Trophoblast cell (in vitro differentiated cells and primary cell): ENCODE results near the gene NIFK.
"Not testable (repeated sequence)": the region's sequence is repeated elsewhere in the genome, so short reads cannot be mapped to it uniquely, and the experiment has no call there.

ENCODE experiments used
- DNase-seq, 2 donors: peaks; one replicate each; pipeline ENCODE4 v3.0.0-alpha.2; 2016
- H2AFZ ChIP-seq: 2 replicates; pipeline ENCODE4 v1.6.1; 2013; ENCODE audit warnings: low read length, moderate library complexity, mild to moderate bottlenecking; ENCODE audit not compliant: insufficient read depth, poor library complexity
- H2AK5ac ChIP-seq: 2 replicates; pipeline ENCODE4 v1.6.1; 2013; ENCODE audit warnings: mild to moderate bottlenecking, low read length
- H2BK120ac ChIP-seq: 2 replicates; pipeline ENCODE4 v1.6.1; 2013; ENCODE audit warnings: low read length, mild to moderate bottlenecking, moderate library complexity; ENCODE audit not compliant: insufficient read depth, poor library complexity
- H2BK12ac ChIP-seq: 2 replicates; pipeline ENCODE4 v1.6.1; 2013; ENCODE audit warnings: mild to moderate bottlenecking, low read length, moderate library complexity
- H2BK5ac ChIP-seq: 2 replicates; pipeline ENCODE4 v1.6.1; 2013; ENCODE audit warnings: low read length, low read depth, moderate library complexity, mild to moderate bottlenecking; ENCODE audit not compliant: poor library complexity
- H3K14ac ChIP-seq: 2 replicates; pipeline ENCODE4 v1.6.1; 2013; ENCODE audit warnings: mild to moderate bottlenecking, low read length
- H3K18ac ChIP-seq: 2 replicates; pipeline ENCODE4 v1.6.1; 2013; ENCODE audit warnings: mild to moderate bottlenecking, low read length
- H3K23ac ChIP-seq: 2 replicates; pipeline ENCODE4 v1.6.1; 2013; ENCODE audit warnings: low read length
- H3K27ac ChIP-seq: 2 replicates; pipeline ENCODE4 v1.5.1; 2013; ENCODE audit warnings: low read depth, mild to moderate bottlenecking, inconsistent platforms, low read length, moderate library complexity
- H3K27me3 ChIP-seq: 2 replicates; pipeline ENCODE4 v1.6.1; 2013; ENCODE audit warnings: inconsistent platforms, mild to moderate bottlenecking, low read length, moderate library complexity; ENCODE audit not compliant: insufficient read depth
- H3K36me3 ChIP-seq, 2 experiments: 1 replicate in 1 of 2; 2 replicates in 1 of 2; pipeline ENCODE4 v1.6.1; 2013; ENCODE audit warnings: low read length in 2 of 2, mild to moderate bottlenecking in 2 of 2, moderate library complexity in 1 of 2; ENCODE audit not compliant: insufficient read depth in 2 of 2, control insufficient read depth in 1 of 2
- H3K4ac ChIP-seq: 2 replicates; pipeline ENCODE4 v1.6.1; 2013; ENCODE audit warnings: low read depth, mild to moderate bottlenecking, low read length, moderate library complexity
- H3K4me1 ChIP-seq, 2 experiments: 1 replicate in 1 of 2; 2 replicates in 1 of 2; pipeline ENCODE4 v1.6.1; 2013; ENCODE audit warnings: low read length in 2 of 2, mild to moderate bottlenecking in 2 of 2, moderate library complexity in 1 of 2; ENCODE audit not compliant: insufficient read depth in 2 of 2, control insufficient read depth in 1 of 2
- H3K4me2 ChIP-seq: 2 replicates; pipeline ENCODE4 v1.6.1; 2013; ENCODE audit warnings: inconsistent platforms, mild to moderate bottlenecking, low read length, moderate library complexity
- H3K4me3 ChIP-seq: 2 replicates; pipeline ENCODE4 v1.5.1; 2013; ENCODE audit warnings: mild to moderate bottlenecking, low read depth, low read length, inconsistent platforms
- H3K79me1 ChIP-seq: one replicate; pipeline ENCODE4 v1.6.1; 2013; ENCODE audit warnings: low read length
- H3K79me2 ChIP-seq: 2 replicates; pipeline ENCODE4 v1.6.1; 2013; ENCODE audit warnings: low read length, mild to moderate bottlenecking; ENCODE audit not compliant: control insufficient read depth, insufficient read depth, poor library complexity
- H3K9ac ChIP-seq: 2 replicates; pipeline ENCODE4 v1.6.1; 2013; ENCODE audit warnings: mild to moderate bottlenecking, low read length
- H3K9me3 ChIP-seq: 2 replicates; pipeline ENCODE4 v1.6.1; 2013; ENCODE audit warnings: low read depth, mild to moderate bottlenecking, control low read depth, inconsistent platforms, low read length; ENCODE audit not compliant: insufficient read depth
- H4K12ac ChIP-seq: 2 replicates; pipeline ENCODE4 v1.6.1; 2013; ENCODE audit warnings: low read depth, mild to moderate bottlenecking, low read length, moderate library complexity
- H4K8ac ChIP-seq: 2 replicates; pipeline ENCODE4 v1.6.1; 2013; ENCODE audit warnings: low read depth, mild to moderate bottlenecking, low read length, moderate library complexity
- H4K91ac ChIP-seq: one replicate; pipeline ENCODE4 v1.6.1; 2013; ENCODE audit warnings: low read depth, mild to moderate bottlenecking, low read length, moderate library complexity
- WGBS: extraction: QIAGEN DNeasy Blood & Tissue Kit; methylation state at CpG from one replicate; pipeline ENCODE4 v1.1.7; 2013; ENCODE audit warnings: missing lambda C conversion rate; ENCODE audit not compliant: insufficient read length, insufficient coverage; ENCODE audit errors: extremely low coverage; 5-methylcytosine and 5-hydroxymethylcytosine counted together

NIFK gene

GRCh38 chr2:121695171-121695451, 41.6 kb downstream of the NIFK start:
- H3K27ac ChIP-seq = no peak overlapping the region
- no peak overlapping the region for H2BK120ac ChIP-seq
- no peaks in the 10 kb centered on the region for H3K9me3 ChIP-seq
- no peak overlapping the region for H2AFZ ChIP-seq
- no peaks in the 10 kb centered on the region for H3K27me3 ChIP-seq
- H3K9ac ChIP-seq = no peak overlapping the region
- DNase-seq = no peak
- no peak overlapping the region for H4K91ac ChIP-seq
- H3K4ac ChIP-seq = no peak overlapping the region
- WGBS = no CpG with 5 or more reads among the region's 2 CpGs
- no peak overlapping the region for H4K8ac ChIP-seq
- H3K79me1 ChIP-seq = no peaks in the 10 kb centered on the region
- H3K4me1 ChIP-seq = peaks cover 8 to 13% of the 10 kb centered on the region in 2 experiments
- H4K12ac ChIP-seq = no peak overlapping the region
- H3K23ac ChIP-seq = no peak overlapping the region
- no peak overlapping the region for H3K4me3 ChIP-seq
- no peak overlapping the region for H3K4me2 ChIP-seq
- no peaks in the 10 kb centered on the region for H3K79me2 ChIP-seq
- no peak overlapping the region for H3K18ac ChIP-seq
- H2AK5ac ChIP-seq = no peak overlapping the region
- no peaks in the 10 kb centered on the region for H3K36me3 ChIP-seq
- no peak overlapping the region for H3K14ac ChIP-seq
- no peak overlapping the region for H2BK12ac ChIP-seq
- no peak overlapping the region for H2BK5ac ChIP-seq

GRCh38 chr2:121694398-121695170, 42.1 kb downstream of the NIFK start:
- Histone ChIP-seq H3K36me3 (no peaks in the 10 kb centered on the region), H3K23ac (no peak overlapping the region), H4K12ac (no peak overlapping the region), H2AK5ac (no peak overlapping the region), H2BK12ac (no peak overlapping the region), H3K27me3 (no peaks in the 10 kb centered on the region), H3K18ac (no peak overlapping the region), H3K27ac (no peak overlapping the region), H3K4me1 (peaks cover 3 to 8% of the 10 kb centered on the region in 2 experiments), H3K79me1 (no peaks in the 10 kb centered on the region), H4K8ac (no peak overlapping the region), H2BK5ac (no peak overlapping the region), H3K9ac (no peak overlapping the region), H3K14ac (no peak overlapping the region), H3K9me3 (no peaks in the 10 kb centered on the region), H3K4ac (no peak overlapping the region), H3K4me3 (no peak overlapping the region), H2AFZ (no peak overlapping the region), H4K91ac (no peak overlapping the region), H2BK120ac (no peak overlapping the region), H3K4me2 (no peak overlapping the region), H3K79me2 (no peaks in the 10 kb centered on the region)
- no CpG with 5 or more reads among the region's 6 CpGs for WGBS
- no peak for DNase-seq

DNA sequence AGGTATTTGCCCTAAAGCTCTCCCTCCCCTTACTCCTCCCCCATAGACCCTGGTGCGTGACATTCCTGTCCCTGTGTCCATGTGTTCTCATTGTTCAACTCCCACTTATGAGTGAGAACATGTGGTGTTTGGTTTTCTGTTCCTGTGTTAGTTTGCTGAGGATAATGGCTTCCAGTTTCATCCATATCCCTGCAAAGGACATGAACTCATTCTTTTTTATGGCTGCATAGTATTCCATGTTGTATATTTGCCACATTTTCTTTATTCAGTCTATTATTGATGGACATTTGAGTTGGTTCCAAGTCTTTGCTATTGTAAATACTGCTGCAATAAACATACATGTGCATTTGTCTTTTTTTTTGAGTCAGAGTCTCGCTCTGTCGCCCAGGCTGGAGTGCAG, 46.1 kb downstream of the NIFK start:
- H2AK5ac ChIP-seq, H3K36me3 ChIP-seq, H2AFZ ChIP-seq, H2BK12ac ChIP-seq, H3K18ac ChIP-seq, H3K4me3 ChIP-seq, H3K79me1 ChIP-seq, H4K8ac ChIP-seq, H3K23ac ChIP-seq, H4K91ac ChIP-seq, H3K79me2 ChIP-seq, H3K9me3 ChIP-seq, H3K4ac ChIP-seq, H3K9ac ChIP-seq, H3K14ac ChIP-seq, H2BK120ac ChIP-seq, H3K4me2 ChIP-seq, H3K4me1 ChIP-seq, H4K12ac ChIP-seq, H3K27ac ChIP-seq, H2BK5ac ChIP-seq, DNase-seq, H3K27me3 ChIP-seq: not testable (repeated sequence)
- WGBS = no CpG with 5 or more reads among the region's 3 CpGs

DNA sequence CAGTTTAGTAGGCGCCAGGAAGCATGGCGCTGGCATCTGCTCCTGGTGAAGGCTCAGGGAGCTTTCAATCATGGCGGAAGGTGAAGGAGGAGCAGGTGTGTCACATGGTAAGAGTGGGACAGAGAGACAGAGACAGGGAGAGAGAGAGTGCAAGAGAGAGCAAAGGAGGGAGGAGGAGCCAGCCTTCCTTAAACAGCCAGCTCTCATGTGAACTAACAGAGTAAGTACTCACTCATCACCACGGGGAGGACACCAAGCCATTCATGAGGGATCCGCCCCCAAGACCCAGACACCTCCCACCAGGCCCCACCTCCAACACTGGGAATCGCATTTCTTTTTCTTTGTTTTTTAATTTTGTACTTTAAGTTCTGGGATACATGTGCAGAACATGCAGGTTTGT, 46.6 kb downstream of the NIFK start:
- Histone ChIP-seq H2AFZ (no peak overlapping the region), H2BK120ac (no peak overlapping the region), H3K9ac (no peak overlapping the region), H3K4me2 (no peak overlapping the region), H3K14ac (no peak overlapping the region), H3K9me3 (no peaks in the 10 kb centered on the region), H2AK5ac (no peak overlapping the region), H4K91ac (no peak overlapping the region), H2BK5ac (no peak overlapping the region), H4K8ac (no peak overlapping the region), H3K4me3 (no peak overlapping the region), H3K27ac (no peak overlapping the region), H3K4ac (no peak overlapping the region), H3K4me1 (no peaks in the 10 kb centered on the region), H2BK12ac (no peak overlapping the region), H3K18ac (no peak overlapping the region), H3K79me1 (no peaks in the 10 kb centered on the region), H3K23ac (no peak overlapping the region), H3K27me3 (no peaks in the 10 kb centered on the region), H3K36me3 (no peaks in the 10 kb centered on the region), H4K12ac (no peak overlapping the region), H3K79me2 (no peaks in the 10 kb centered on the region)
- no peak for DNase-seq
- no CpG with 5 or more reads among the region's 6 CpGs for WGBS
